Stimulated activated naive CD4-positive, alpha-beta T cell treated with Interleukin-2 at 50 U/mL for 16 hours (primary cell): ENCODE results near the gene MYO16.

ENCODE experiments used
- DNase-seq: peaks from one replicate; lab custom pipeline; 2025; lab: John Stamatoyannopoulos, UW

MYO16 gene

DNA sequence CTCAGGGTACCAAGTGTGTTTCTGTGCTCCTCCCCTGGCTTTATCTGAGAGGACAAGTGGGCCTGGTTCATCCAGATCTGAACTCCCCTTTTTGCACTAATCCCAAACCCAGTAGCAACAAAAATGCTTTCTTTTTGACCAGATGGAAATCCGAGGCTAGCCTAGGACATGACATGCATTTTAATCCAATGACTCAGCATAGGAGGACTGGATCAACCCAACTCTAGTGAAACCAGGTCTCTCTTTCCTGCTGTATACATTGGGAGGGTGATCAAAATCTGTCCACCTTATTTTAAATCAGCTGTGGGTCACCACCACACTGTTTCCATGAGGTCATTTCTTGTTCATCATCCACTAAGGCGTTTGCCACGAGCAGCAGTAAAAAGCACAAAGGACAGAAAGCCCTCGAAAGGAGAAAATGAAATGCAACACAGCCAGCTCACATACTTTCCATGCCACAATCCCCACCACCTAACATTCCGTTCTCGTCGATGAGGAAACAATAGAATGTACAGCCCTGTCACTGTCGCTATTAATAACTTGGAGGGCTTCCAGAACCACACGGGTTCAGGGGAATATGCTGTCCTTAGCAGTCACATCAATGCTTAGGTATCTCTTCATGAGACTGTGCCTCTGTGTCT, 614.0 kb downstream of the MYO16 start:
- DNase-seq = no peak

DNA sequence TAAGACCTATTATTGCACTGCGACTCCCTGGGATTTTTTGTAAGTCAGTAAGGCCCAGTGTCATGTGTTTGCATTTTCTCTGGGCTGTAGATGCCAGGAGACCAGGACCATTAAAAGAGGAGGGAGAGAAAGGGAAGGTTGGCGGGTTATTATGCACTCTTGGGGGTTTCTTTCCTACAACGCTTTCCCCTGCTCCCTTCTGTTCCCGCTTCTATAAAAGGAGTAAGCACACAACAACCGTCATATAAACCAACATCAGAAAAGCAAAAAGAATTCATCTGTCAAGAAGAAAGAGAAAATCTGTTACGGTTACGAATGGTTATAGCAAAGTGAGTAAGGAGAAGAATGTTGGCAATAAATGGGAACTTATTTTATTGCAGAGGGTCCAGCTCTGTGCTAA, 615.2 kb downstream of the MYO16 start:
- no peak for DNase-seq

GRCh38 chr13:109246001-109246400, 616.6 kb downstream of the MYO16 start:
- no peak for DNase-seq

GRCh38 chr13:109249780-109250528, 620.5 kb downstream of the MYO16 start:
- no peak for DNase-seq

GRCh38 chr13:109251956-109252355, 622.5 kb downstream of the MYO16 start:
- no peak for DNase-seq

- DNase-seq = no peak
Observed at GRCh38 chr13:109253316-109253715, 623.9 kb downstream of the MYO16 start.

DNA sequence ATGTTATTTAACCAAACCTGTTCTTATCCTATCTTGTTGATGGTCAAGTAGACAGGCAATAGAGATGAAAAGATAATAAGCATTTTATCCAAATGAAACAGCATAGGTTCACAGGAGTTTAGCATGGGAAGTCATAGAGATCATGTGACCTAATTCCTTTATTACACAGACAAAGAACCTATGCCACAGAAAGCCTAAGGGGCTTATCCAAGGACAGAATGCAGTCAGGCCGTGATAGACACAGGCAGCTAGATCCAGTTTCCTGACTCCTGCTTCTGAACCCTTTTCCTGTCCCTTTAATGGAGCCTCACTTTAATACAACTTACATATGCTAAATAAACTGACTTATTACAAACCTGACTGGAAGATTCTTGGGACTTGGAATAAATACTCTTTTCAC, 624.9 kb downstream of the MYO16 start:
- no peak for DNase-seq

- DNase-seq = no peak
Observed at GRCh38 chr13:109255141-109255856, 625.9 kb downstream of the MYO16 start.

GRCh38 chr13:109256866-109257760, 627.7 kb downstream of the MYO16 start:
- DNase-seq = no peak
